GM23248 (cell line): Measurements from ENCODE around the gene UST. TPM values are rescaled to one million over a fixed set of nuclear protein-coding genes. Genes with fewer than 3 reads are reported as not detected.

Source experiments
- DNase-seq: peaks from one replicate; pipeline ENCODE4 v3.0.0-alpha.2; 2015
- H2AFZ ChIP-seq: fragments of 200-600 bp; sonication (generic); 2 replicates; pipeline ENCODE4 v1.6.1; 2016; ENCODE audit warnings: antibody characterized with exemption
- H3F3A ChIP-seq: fragments of 200-600 bp; sonication (generic); 2 replicates; pipeline ENCODE4 v1.6.1; 2016; ENCODE audit warnings: mild to moderate bottlenecking, antibody characterized with exemption, mixed run types; ENCODE audit not compliant: insufficient read depth
- H3K27ac ChIP-seq: fragments of 200-600 bp; sonication (generic); 2 replicates; pipeline ENCODE4 v1.5.1; 2016; ENCODE audit warnings: mild to moderate bottlenecking
- H3K27me3 ChIP-seq: fragments of 200-600 bp; sonication (generic); replicated peaks from 2 replicates; pipeline ENCODE4 v1.6.1; 2016; ENCODE audit warnings: mild to moderate bottlenecking; ENCODE audit not compliant: insufficient read depth
- H3K36me3 ChIP-seq: fragments of 200-600 bp; sonication (generic); 2 replicates; pipeline ENCODE4 v1.6.1; 2016; ENCODE audit warnings: low read depth, mild to moderate bottlenecking
- H3K4me1 ChIP-seq: fragments of 200-600 bp; sonication (generic); 2 replicates; pipeline ENCODE4 v1.6.1; 2016; ENCODE audit warnings: mild to moderate bottlenecking; ENCODE audit not compliant: insufficient read depth
- H3K4me2 ChIP-seq: fragments of 200-600 bp; sonication (generic); one replicate; pipeline ENCODE4 v1.6.1; 2016; ENCODE audit warnings: mild to moderate bottlenecking; ENCODE audit not compliant: unreplicated experiment
- H3K4me3 ChIP-seq: fragments of 200-600 bp; sonication (generic); 2 replicates; pipeline ENCODE4 v1.5.1; 2016; ENCODE audit warnings: mild to moderate bottlenecking
- H3K79me2 ChIP-seq: fragments of 200-600 bp; sonication (generic); 2 replicates; pipeline ENCODE4 v1.6.1; 2016; ENCODE audit warnings: mild to moderate bottlenecking; ENCODE audit not compliant: insufficient read depth
- H3K9ac ChIP-seq: fragments of 200-600 bp; sonication (generic); 2 replicates; pipeline ENCODE4 v1.6.1; 2016; ENCODE audit warnings: mild to moderate bottlenecking
- H3K9me2 ChIP-seq: fragments of 200-600 bp; sonication (generic); 2 replicates; pipeline ENCODE4 v1.6.1; 2016; ENCODE audit warnings: mixed run types, mild to moderate bottlenecking, moderate library complexity; ENCODE audit not compliant: insufficient read depth
- H3K9me3 ChIP-seq: fragments of 200-600 bp; sonication (generic); one replicate; pipeline ENCODE4 v1.6.1; 2017; ENCODE audit warnings: low read depth
- H4K20me1 ChIP-seq: fragments of 200-600 bp; sonication (generic); 2 replicates; pipeline ENCODE4 v1.6.0; 2016; ENCODE audit not compliant: insufficient read depth
- EZH2 ChIP-seq: fragments of 200-600 bp; sonication (generic); IDR thresholded peaks from 2 replicates; pipeline ENCODE4 v1.6.1; 2018; ENCODE audit warnings: antibody characterized with exemption, mild to moderate bottlenecking; ENCODE audit not compliant: insufficient read depth, poor library complexity, severe bottlenecking
- EZH2phosphoT487 ChIP-seq: fragments of 200-600 bp; sonication (generic); IDR thresholded peaks from 2 replicates; pipeline ENCODE4 v1.6.1; 2018; ENCODE audit warnings: antibody characterized with exemption, moderate library complexity, mild to moderate bottlenecking, low read depth; ENCODE audit not compliant: insufficient read depth
- WGBS, 2 experiments: methylation state at CpG; one replicate each; pipeline ENCODE4 v1.1.6; 2015 to 2017; ENCODE audit warnings: low lambda C conversion rate in 2 of 2, low coverage in 1 of 2; ENCODE audit errors: missing lambda C conversion rate in 2 of 2; 5-methylcytosine and 5-hydroxymethylcytosine counted together
- in situ Hi-C: fragments of 300-500 bp; cut with MboI; formaldehyde crosslinking; loops from 2 replicates; pipeline ENCODE4 v1.15.0; 2020
- polyA plus RNA-seq: library from polyadenylated mRNA; unstranded; fragments of >200 nt; fragmentation: Nextera tagmentation; extraction: Ambion mirVana; gene quantifications from 2 replicates; pipeline ENCODE4 v1.2.1, GENCODE V29; 2016
- total RNA-seq: library from RNA; depleted of rRNA; stranded (reverse); fragments of >200 nt; shearing (Covaris generic); gene quantifications from 2 replicates; pipeline ENCODE4 v1.2.3, GENCODE V29; 2014

Gene UST
- total and polyA plus RNA-seq, 2 experiments from 2014 or later: 10.1 to 23.3 TPM

GRCh38 chr6:148724428-148724827 is 22.4 kb upstream of the UST start:
- Histone ChIP-seq H3K9me2 (no peaks in the 10 kb centered on the region), H3K27ac (peak overlapping the region; percentile 93), H3K4me3 (no peak overlapping the region), H3K4me1 (peaks cover 37% of the 10 kb centered on the region), H3K79me2 (no peaks in the 10 kb centered on the region), H2AFZ (no peak overlapping the region), H3K9ac (peak overlapping the region; percentile 63), H3K9me3 (no peaks in the 10 kb centered on the region), H3K4me2 (peak overlapping the region; percentile 52), H3K36me3 (0 out of 2 replicates have a peak, but pooled peaks cover 3% of the 10 kb centered on the region), H3K27me3 (no peaks in the 10 kb centered on the region), H4K20me1 (no peaks in the 10 kb centered on the region), H3F3A (peaks cover 33% of the 10 kb centered on the region)
- TF ChIP-seq EZH2phosphoT487 (no peak), EZH2 (no peak)
- in situ Hi-C loops: no loop called here
- no peak for DNase-seq

DNA sequence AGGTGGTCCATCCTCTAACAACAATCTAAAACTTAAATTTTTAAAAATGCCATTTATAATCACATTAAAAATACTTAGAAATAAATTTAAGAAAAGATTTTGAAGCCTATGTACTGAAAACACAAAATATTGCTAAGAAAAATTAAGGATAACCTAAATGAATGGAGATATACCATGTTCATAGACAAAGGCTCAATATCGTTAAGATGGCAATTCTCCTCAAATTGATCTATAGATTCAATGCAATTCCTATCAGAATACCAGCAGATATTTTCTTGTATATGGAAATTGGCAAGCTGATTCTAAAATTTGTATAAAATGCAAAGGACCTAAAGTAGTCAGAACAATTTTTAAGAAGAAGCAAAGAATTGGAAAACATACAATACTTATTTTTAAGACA is 19.7 kb upstream of the UST start:
- no peak overlapping the region for H3K4me2 ChIP-seq
- no peak overlapping the region for H3K4me3 ChIP-seq
- H2AFZ ChIP-seq: no peak overlapping the region
- H3K9me3 ChIP-seq: no peaks in the 10 kb centered on the region
- no peak for TF ChIP-seq EZH2
- TF ChIP-seq EZH2phosphoT487: no peak
- H3F3A ChIP-seq: peaks cover 20% of the 10 kb centered on the region
- 85 to 87% methylated on average over 1 of the region's 1 CpG for WGBS, 2 experiments
- H3K36me3 ChIP-seq: 0 out of 2 replicates have a peak, but pooled peaks cover 3% of the 10 kb centered on the region
- in situ Hi-C loops: no loop called here
- H4K20me1 ChIP-seq: no peaks in the 10 kb centered on the region
- H3K27ac ChIP-seq: no peak overlapping the region
- peaks cover 14% of the 10 kb centered on the region for H3K4me1 ChIP-seq
- H3K27me3 ChIP-seq: no peaks in the 10 kb centered on the region
- H3K9ac ChIP-seq: no peak overlapping the region
- H3K9me2 ChIP-seq: no peaks in the 10 kb centered on the region
- H3K79me2 ChIP-seq: no peaks in the 10 kb centered on the region
- no peak for DNase-seq

- Histone ChIP-seq H3K9ac (no peak overlapping the region), H3F3A (0 out of 2 replicates have a peak, but pooled peaks cover 4% of the 10 kb centered on the region), H3K27me3 (no peaks in the 10 kb centered on the region), H3K4me1 (no peaks in the 10 kb centered on the region), H3K4me2 (no peak overlapping the region), H3K79me2 (no peaks in the 10 kb centered on the region), H4K20me1 (no peaks in the 10 kb centered on the region), H3K9me2 (no peaks in the 10 kb centered on the region), H3K9me3 (no peaks in the 10 kb centered on the region), H3K36me3 (no peaks in the 10 kb centered on the region), H3K4me3 (no peak overlapping the region), H2AFZ (no peak overlapping the region), H3K27ac (no peak overlapping the region)
- no peak for DNase-seq
- TF ChIP-seq EZH2 (no peak), EZH2phosphoT487 (no peak)
- 96 to 98% methylated on average over 2 of the region's 2 CpGs for WGBS, 2 experiments
- in situ Hi-C loops: no loop called here
Observed at GRCh38 chr6:148735989-148736388, 10.8 kb upstream of the UST start.

DNA sequence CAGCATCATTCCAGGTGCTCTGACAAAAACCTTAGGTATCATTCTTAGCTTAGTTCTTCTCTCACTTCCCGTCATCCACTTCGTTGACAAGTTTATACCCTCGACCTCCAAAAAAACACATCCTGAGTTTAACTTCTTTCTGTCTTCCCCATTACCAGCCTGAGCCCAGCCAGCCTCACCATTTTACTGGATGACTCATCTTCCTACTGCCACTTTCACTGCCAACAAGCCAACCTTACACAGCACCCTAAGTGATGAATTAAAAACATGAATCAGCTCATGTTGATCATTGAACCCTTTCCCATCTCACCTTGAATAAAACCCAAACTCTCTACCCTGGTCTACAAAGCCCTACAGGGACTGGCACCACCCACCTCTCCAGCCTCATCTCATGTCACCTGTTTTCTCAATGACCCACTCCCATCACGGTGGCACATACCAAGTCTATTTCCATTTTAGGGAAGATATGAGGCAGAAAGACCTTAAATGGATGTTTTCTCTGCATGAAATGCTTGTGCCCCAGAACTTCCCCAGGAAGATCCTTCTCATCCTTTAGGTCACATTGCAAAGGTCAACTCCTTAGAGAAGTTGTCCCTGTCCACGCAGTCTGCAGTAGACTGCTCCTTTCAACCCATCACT is 9.9 kb upstream of the UST start:
- Histone ChIP-seq H4K20me1 (no peaks in the 10 kb centered on the region), H2AFZ (no peak overlapping the region), H3F3A (0 out of 2 replicates have a peak, but pooled peaks cover 4% of the 10 kb centered on the region), H3K4me1 (no peaks in the 10 kb centered on the region), H3K9me2 (no peaks in the 10 kb centered on the region), H3K9ac (no peak overlapping the region), H3K36me3 (no peaks in the 10 kb centered on the region), H3K27ac (no peak overlapping the region), H3K79me2 (no peaks in the 10 kb centered on the region), H3K27me3 (no peaks in the 10 kb centered on the region), H3K4me3 (no peak overlapping the region), H3K4me2 (no peak overlapping the region), H3K9me3 (no peaks in the 10 kb centered on the region)
- in situ Hi-C loops: no loop called here
- WGBS, 2 experiments: 91 to 94% methylated on average over 5 of the region's 5 CpGs
- DNase-seq: peak; percentile 33
- TF ChIP-seq EZH2phosphoT487 (no peak), EZH2 (no peak)
